H9 (cell line): ENCODE measurements around the gene DIS3L2. TPM values are rescaled to one million over a fixed set of nuclear protein-coding genes. Genes with fewer than 3 reads are reported as not detected.

ENCODE experiments used
- DNase-seq: peaks from one replicate; pipeline ENCODE4 v3.0.0-alpha.2; 2017
- H2AFZ ChIP-seq: one replicate; pipeline ENCODE4 v1.6.1; 2013; ENCODE audit warnings: mild to moderate bottlenecking, low read length, control low read depth, moderate library complexity
- H2AK5ac ChIP-seq: 2 replicates; pipeline ENCODE4 v1.6.1; 2013; ENCODE audit warnings: low read length, control low read depth, mixed read lengths; ENCODE audit not compliant: insufficient read length
- H2BK120ac ChIP-seq: one replicate; pipeline ENCODE4 v1.6.1; 2013; ENCODE audit warnings: low read depth, mild to moderate bottlenecking, low read length, control low read depth, inconsistent platforms; ENCODE audit not compliant: poor library complexity, severe bottlenecking
- H2BK12ac ChIP-seq: 2 replicates; pipeline ENCODE4 v1.6.1; 2013; ENCODE audit warnings: low read length, control low read depth, mixed read lengths, low read depth; ENCODE audit not compliant: insufficient read length
- H2BK15ac ChIP-seq: 2 replicates; pipeline ENCODE4 v1.6.1; 2013; ENCODE audit warnings: low read depth, low read length, control low read depth
- H2BK20ac ChIP-seq: one replicate; pipeline ENCODE4 v1.6.1; 2013; ENCODE audit warnings: low read depth, mild to moderate bottlenecking, low read length, control low read depth, inconsistent platforms; ENCODE audit not compliant: poor library complexity, severe bottlenecking
- H2BK5ac ChIP-seq: 2 replicates; pipeline ENCODE4 v1.6.1; 2013; ENCODE audit warnings: low read length, control low read depth, mixed read lengths; ENCODE audit not compliant: insufficient read length
- H3K14ac ChIP-seq: 2 replicates; pipeline ENCODE4 v1.6.1; 2013; ENCODE audit warnings: low read length, control low read depth; ENCODE audit not compliant: insufficient read depth
- H3K18ac ChIP-seq: 2 replicates; pipeline ENCODE4 v1.6.1; 2013; ENCODE audit warnings: low read depth, mild to moderate bottlenecking, mixed read lengths, low read length, control low read depth; ENCODE audit not compliant: insufficient read length
- H3K23ac ChIP-seq: 2 replicates; pipeline ENCODE4 v1.6.1; 2013; ENCODE audit warnings: low read length, control low read depth, mixed read lengths, low read depth; ENCODE audit not compliant: insufficient read length
- H3K23me2 ChIP-seq: 2 replicates; pipeline ENCODE4 v1.6.1; 2013; ENCODE audit warnings: low read depth, mild to moderate bottlenecking, mixed read lengths, low read length, control low read depth; ENCODE audit not compliant: insufficient read length, poor library complexity, severe bottlenecking
- H3K27ac ChIP-seq: 2 replicates; pipeline ENCODE4 v1.5.1; 2013; ENCODE audit warnings: low read length, control low read depth, mixed read lengths, low read depth; ENCODE audit not compliant: insufficient read length
- H3K27me3 ChIP-seq: 2 replicates; pipeline ENCODE4 v1.6.1; 2013; ENCODE audit warnings: low read length, control low read depth, inconsistent platforms; ENCODE audit not compliant: insufficient read depth
- H3K4ac ChIP-seq: 2 replicates; pipeline ENCODE4 v1.6.1; 2013; ENCODE audit warnings: low read depth, mild to moderate bottlenecking, control low read depth, inconsistent platforms, low read length, moderate library complexity
- H3K4me1 ChIP-seq: 2 replicates; pipeline ENCODE4 v1.6.1; 2013; ENCODE audit warnings: low read length, control low read depth, inconsistent platforms; ENCODE audit not compliant: insufficient read depth
- H3K4me2 ChIP-seq: 2 replicates; pipeline ENCODE4 v1.6.1; 2013; ENCODE audit warnings: low read length, control low read depth, mixed read lengths; ENCODE audit not compliant: insufficient read length, insufficient read depth
- H3K56ac ChIP-seq: 2 replicates; pipeline ENCODE4 v1.6.1; 2013; ENCODE audit warnings: low read depth, mild to moderate bottlenecking, mixed read lengths, low read length, control low read depth; ENCODE audit not compliant: insufficient read length
- H3K79me1 ChIP-seq: 2 replicates; pipeline ENCODE4 v1.6.1; 2013; ENCODE audit warnings: low read depth, mild to moderate bottlenecking, moderate library complexity, low read length, control low read depth, inconsistent platforms; ENCODE audit not compliant: insufficient read depth, poor library complexity, severe bottlenecking
- H3K79me2 ChIP-seq: 2 replicates; pipeline ENCODE4 v1.6.1; 2013; ENCODE audit warnings: low read length, control low read depth, inconsistent platforms; ENCODE audit not compliant: insufficient read depth
- H3K9ac ChIP-seq: 2 replicates; pipeline ENCODE4 v1.6.1; 2013; ENCODE audit warnings: low read length, control low read depth, mixed read lengths; ENCODE audit not compliant: insufficient read length; ENCODE audit errors: extremely low read depth
- H3K9me3 ChIP-seq: one replicate; pipeline ENCODE4 v1.6.1; 2013; ENCODE audit warnings: low read depth, low read length, inconsistent platforms; ENCODE audit not compliant: control insufficient read depth
- H3T11ph ChIP-seq: one replicate; pipeline ENCODE4 v1.6.1; 2013; ENCODE audit warnings: mild to moderate bottlenecking, low read length, control low read depth, inconsistent platforms
- H4K20me1 ChIP-seq: one replicate; pipeline ENCODE4 v1.6.1; 2013; ENCODE audit not compliant: control insufficient read depth, insufficient read length, insufficient read depth
- H4K5ac ChIP-seq: 2 replicates; pipeline ENCODE4 v1.6.1; 2013; ENCODE audit warnings: low read depth, mild to moderate bottlenecking, mixed read lengths, low read length, control low read depth; ENCODE audit not compliant: insufficient read length
- H4K8ac ChIP-seq: replicated peaks from 2 replicates; pipeline ENCODE4 v1.6.1; 2013; ENCODE audit warnings: low read length, control low read depth, mixed read lengths, low read depth; ENCODE audit not compliant: insufficient read length
- H4K91ac ChIP-seq: 2 replicates; pipeline ENCODE4 v1.6.1; 2013; ENCODE audit warnings: low read depth, mild to moderate bottlenecking, moderate library complexity, mixed read lengths, low read length, control low read depth; ENCODE audit not compliant: insufficient read length
- H3K27ac Mint-ChIP-seq, 3 experiments: 2 replicates in 2 of 3; 3 replicates in 1 of 3; pipeline ENCODE4 v1.8.0; 2020 to 2021; ENCODE audit warnings: mixed read lengths in 3 of 3, mild to moderate bottlenecking in 1 of 3, moderate library complexity in 1 of 3
- H3K27me3 Mint-ChIP-seq: 2 replicates; pipeline ENCODE4 v1.8.0; 2021; ENCODE audit warnings: low read depth, mild to moderate bottlenecking, moderate library complexity, mixed read lengths
- H3K36me3 Mint-ChIP-seq, 3 experiments: 2 replicates in 2 of 3; 3 replicates in 1 of 3; pipeline ENCODE4 v1.8.0; 2020 to 2021; ENCODE audit warnings: low read depth in 3 of 3, mixed read lengths in 3 of 3; ENCODE audit not compliant: insufficient read depth in 1 of 3
- H3K4me1 Mint-ChIP-seq, 2 experiments: 2 replicates each; pipeline ENCODE4 v1.8.0; 2020; ENCODE audit warnings: mixed read lengths in 2 of 2
- H3K4me3 Mint-ChIP-seq, 2 experiments: 2 replicates in 1 of 2; 3 replicates in 1 of 2; pipeline ENCODE4 v1.8.0; 2020 to 2021; ENCODE audit warnings: mild to moderate bottlenecking in 2 of 2, mixed read lengths in 2 of 2, moderate library complexity in 1 of 2
- H3K9me3 Mint-ChIP-seq, 2 experiments: 2 replicates in 1 of 2; 3 replicates in 1 of 2; pipeline ENCODE4 v1.8.0; 2020; ENCODE audit warnings: mild to moderate bottlenecking in 2 of 2, mixed read lengths in 2 of 2, moderate library complexity in 1 of 2
- WGBS: extraction: QIAGEN DNeasy Blood & Tissue Kit; methylation state at CpG from one replicate; pipeline ENCODE4 v1.1.7; 2013; ENCODE audit warnings: missing lambda C conversion rate, low lambda C conversion rate, mixed read lengths; ENCODE audit not compliant: insufficient read length; ENCODE audit errors: extremely low coverage; 5-methylcytosine and 5-hydroxymethylcytosine counted together
- total RNA-seq: library from RNA; stranded (reverse); gene quantifications from 2 replicates; pipeline ENCODE4 v1.2.1, GENCODE V29; 2021
- TF ChIP-seq, protein P1 (sequence below): fragments of 200-600 bp; sonication (generic); conservative IDR thresholded peaks from 3 replicates; pipeline ENCODE4 v1.8.0; 2021; ENCODE audit warnings: antibody characterized with exemption, mild to moderate bottlenecking

Gene DIS3L2
- total RNA-seq, 1 experiment from 2014 or later: 28.1 TPM

DNA sequence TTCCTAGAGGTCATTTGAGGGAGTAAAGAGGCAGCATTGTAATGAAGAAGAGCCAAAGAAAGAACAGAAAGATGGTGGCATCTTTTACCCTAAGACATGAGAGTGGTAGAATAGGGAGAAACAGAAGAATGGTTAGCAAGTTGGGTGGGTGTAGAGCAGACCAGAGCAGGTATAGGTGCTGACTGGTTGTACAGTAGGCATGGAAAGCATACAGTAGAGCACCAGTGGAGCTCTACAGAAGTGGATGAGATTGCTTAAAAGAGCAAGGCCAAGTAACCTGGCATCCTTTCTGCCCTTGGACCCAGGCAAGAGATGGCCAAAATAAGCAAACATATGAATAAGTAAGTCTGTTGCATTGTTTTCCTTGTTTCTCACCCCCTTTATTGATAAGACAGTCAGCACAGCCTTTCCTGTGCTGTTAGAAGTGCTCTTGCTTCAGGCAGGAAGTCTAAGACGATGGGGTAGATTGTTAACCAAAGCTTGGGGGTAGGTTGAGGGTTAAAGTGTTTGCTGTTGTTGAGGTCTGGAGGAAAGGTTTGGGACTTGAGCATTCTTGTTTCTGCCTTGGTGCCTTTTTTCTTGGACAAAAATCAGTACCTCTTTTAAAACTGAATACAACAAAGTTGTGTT is 76.9 kb downstream of the DIS3L2 start:
- Histone ChIP-seq H4K8ac (no peak overlapping the region), H3K27ac (no peak overlapping the region), H2BK120ac (no peak overlapping the region), H3K23me2 (no peaks in the 10 kb centered on the region), H2AFZ (no peak overlapping the region), H4K91ac (no peak overlapping the region), H3K9me3 (no peaks in the 10 kb centered on the region), H2BK20ac (no peak overlapping the region), H3K27me3 (no peaks in the 10 kb centered on the region), H4K20me1 (no peaks in the 10 kb centered on the region), H2BK15ac (no peak overlapping the region), H3K79me1 (no peaks in the 10 kb centered on the region), H3K56ac (no peak overlapping the region), H3K18ac (no peak overlapping the region), H3K4me1 (peaks cover 4% of the 10 kb centered on the region; the same call in 1 of the 2 replicates), H2BK12ac (no peak overlapping the region), H4K5ac (no peak overlapping the region), H3K23ac (no peak overlapping the region), H3T11ph (no peak overlapping the region), H3K4ac (no peak overlapping the region), H2AK5ac (no peak overlapping the region), H3K4me2 (no peak overlapping the region), H3K14ac (no peak overlapping the region), H2BK5ac (no peak overlapping the region), H3K9ac (no peak overlapping the region), H3K79me2 (no peaks in the 10 kb centered on the region)
- H3K36me3 Mint-ChIP-seq: peaks cover 14 to 34% (median 29%) of the 10 kb centered on the region in 3 experiments; a peak in 6 of 7 replicates
- no CpG with 5 or more reads among the region's 1 CpG for WGBS
- DNase-seq: no peak
- H3K9me3 Mint-ChIP-seq: peaks cover 15 to 21% of the 10 kb centered on the region in 2 experiments; a peak in 4 of 5 replicates
- no peaks in the 10 kb centered on the region for H3K27me3 Mint-ChIP-seq
- H3K4me3 Mint-ChIP-seq: no peak overlapping the region
- TF ChIP-seq, protein P1, sequence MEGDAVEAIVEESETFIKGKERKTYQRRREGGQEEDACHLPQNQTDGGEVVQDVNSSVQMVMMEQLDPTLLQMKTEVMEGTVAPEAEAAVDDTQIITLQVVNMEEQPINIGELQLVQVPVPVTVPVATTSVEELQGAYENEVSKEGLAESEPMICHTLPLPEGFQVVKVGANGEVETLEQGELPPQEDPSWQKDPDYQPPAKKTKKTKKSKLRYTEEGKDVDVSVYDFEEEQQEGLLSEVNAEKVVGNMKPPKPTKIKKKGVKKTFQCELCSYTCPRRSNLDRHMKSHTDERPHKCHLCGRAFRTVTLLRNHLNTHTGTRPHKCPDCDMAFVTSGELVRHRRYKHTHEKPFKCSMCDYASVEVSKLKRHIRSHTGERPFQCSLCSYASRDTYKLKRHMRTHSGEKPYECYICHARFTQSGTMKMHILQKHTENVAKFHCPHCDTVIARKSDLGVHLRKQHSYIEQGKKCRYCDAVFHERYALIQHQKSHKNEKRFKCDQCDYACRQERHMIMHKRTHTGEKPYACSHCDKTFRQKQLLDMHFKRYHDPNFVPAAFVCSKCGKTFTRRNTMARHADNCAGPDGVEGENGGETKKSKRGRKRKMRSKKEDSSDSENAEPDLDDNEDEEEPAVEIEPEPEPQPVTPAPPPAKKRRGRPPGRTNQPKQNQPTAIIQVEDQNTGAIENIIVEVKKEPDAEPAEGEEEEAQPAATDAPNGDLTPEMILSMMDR: no peak
- no peak overlapping the region; a peak in 2 of 7 replicates for H3K27ac Mint-ChIP-seq
- H3K4me1 Mint-ChIP-seq: peaks cover 13 to 15% of the 10 kb centered on the region in 2 experiments
